OCI-LY3 (cell line): ENCODE results near the gene HORMAD2.

Experiments
- H2AFZ ChIP-seq: fragments of 200-600, 300-600 bp; shearing (Covaris generic); 2 replicates; pipeline ENCODE4 v1.6.0; 2014; ENCODE audit warnings: antibody characterized with exemption, low read depth, low read length
- H3K27ac ChIP-seq: fragments of 200-600, 300-600 bp; sonication (generic); 2 replicates; pipeline ENCODE4 v1.5.1; 2014; ENCODE audit warnings: mild to moderate bottlenecking, low read length, moderate library complexity, mixed read lengths
- H3K27me3 ChIP-seq: fragments of 200-600, 300-600 bp; sonication (generic); 2 replicates; pipeline ENCODE4 v1.6.1; 2014; ENCODE audit warnings: low read depth, low read length, mixed read lengths
- H3K36me3 ChIP-seq: fragments of 200-600, 300-600 bp; sonication (generic); replicated peaks from 2 replicates; pipeline ENCODE3; 2014; ENCODE audit warnings: low read depth, low read length, mixed read lengths
- H3K4me1 ChIP-seq: fragments of 300-600, 200-600 bp; sonication (generic); 2 replicates; pipeline ENCODE4 v1.6.1; 2014; ENCODE audit warnings: low read length, mixed read lengths
- H3K4me2 ChIP-seq: fragments of 200-600, 300-600 bp; sonication (generic); 2 replicates; pipeline ENCODE4 v1.6.1; 2014; ENCODE audit warnings: low read length, mixed read lengths
- H3K4me3 ChIP-seq: fragments of 300-600, 200-600 bp; sonication (generic); 2 replicates; pipeline ENCODE4 v1.5.1; 2014; ENCODE audit warnings: antibody characterized with exemption, mild to moderate bottlenecking, low read length, moderate library complexity
- H3K79me2 ChIP-seq: fragments of 300-600, 200-600 bp; shearing (Covaris generic); 2 replicates; pipeline ENCODE4 v1.6.1; 2014; ENCODE audit warnings: mild to moderate bottlenecking, low read length, mixed read lengths
- H3K9ac ChIP-seq: fragments of 300-600, 200-600 bp; shearing (Covaris generic); 2 replicates; pipeline ENCODE4 v1.6.0; 2014; ENCODE audit warnings: mild to moderate bottlenecking, low read length, moderate library complexity
- H3K9me3 ChIP-seq: fragments of 200-600, 300-600 bp; shearing (Covaris generic); 2 replicates; pipeline ENCODE4 v1.6.1; 2014; ENCODE audit warnings: low read length, mixed read lengths; ENCODE audit not compliant: insufficient read depth
- H4K20me1 ChIP-seq: fragments of 200-600, 300-600 bp; sonication (generic); 2 replicates; pipeline ENCODE4 v1.6.1; 2016; ENCODE audit warnings: low read length, mixed read lengths; ENCODE audit not compliant: insufficient read depth
- CTCF ChIP-seq: fragments of 200-600, 300-600 bp; sonication (generic); IDR thresholded peaks from 2 replicates; pipeline ENCODE4 v1.5.1; 2014; ENCODE audit warnings: antibody characterized with exemption, low read length, low read depth
- EZH2phosphoT487 ChIP-seq: fragments of 200-600 bp; shearing (Covaris generic); IDR thresholded peaks from 2 replicates; pipeline ENCODE4 v1.6.1; 2018; ENCODE audit warnings: antibody characterized with exemption, mixed run types, low read depth

Gene HORMAD2

GRCh38 chr22:30187094-30187493 lies 106.8 kb downstream of the HORMAD2 start:
- Histone ChIP-seq H3K9ac (no peak overlapping the region), H4K20me1 (no peaks in the 10 kb centered on the region), H3K27ac (no peak overlapping the region), H2AFZ (no peak overlapping the region), H3K79me2 (no peaks in the 10 kb centered on the region), H3K4me2 (no peak overlapping the region), H3K4me3 (no peak overlapping the region), H3K9me3 (no peaks in the 10 kb centered on the region), H3K4me1 (peaks cover 5% of the 10 kb centered on the region; the same call in 1 of the 2 replicates), H3K36me3 (no peaks in the 10 kb centered on the region), H3K27me3 (peaks cover 4% of the 10 kb centered on the region; the same call in 1 of the 2 replicates)
- TF ChIP-seq CTCF (no peak), EZH2phosphoT487 (no peak)

- no peak overlapping the region for H2AFZ ChIP-seq
- H3K9ac ChIP-seq: no peak overlapping the region
- no peak for TF ChIP-seq CTCF
- no peak for TF ChIP-seq EZH2phosphoT487
- no peak overlapping the region for H3K4me3 ChIP-seq
- no peaks in the 10 kb centered on the region for H3K36me3 ChIP-seq
- H3K4me1 ChIP-seq: peaks cover 12% of the 10 kb centered on the region
- H3K79me2 ChIP-seq: no peaks in the 10 kb centered on the region
- no peaks in the 10 kb centered on the region for H3K9me3 ChIP-seq
- no peak overlapping the region for H3K27ac ChIP-seq
- no peak overlapping the region for H3K4me2 ChIP-seq
- no peaks in the 10 kb centered on the region for H4K20me1 ChIP-seq
- H3K27me3 ChIP-seq: no peaks in the 10 kb centered on the region
These were observed 107.5 kb downstream of the HORMAD2 start for GRCh38 chr22:30187529-30188407.

- H3K9ac ChIP-seq: no peak overlapping the region
- no peaks in the 10 kb centered on the region for H3K9me3 ChIP-seq
- H3K4me1 ChIP-seq: peaks cover 13% of the 10 kb centered on the region
- TF ChIP-seq CTCF (no peak), EZH2phosphoT487 (no peak)
- H3K27ac ChIP-seq: no peak overlapping the region
- no peak overlapping the region for H2AFZ ChIP-seq
- H3K27me3 ChIP-seq: no peaks in the 10 kb centered on the region
- H3K4me2 ChIP-seq: no peak overlapping the region
- no peak overlapping the region for H3K4me3 ChIP-seq
- no peaks in the 10 kb centered on the region for H3K36me3 ChIP-seq
- H4K20me1 ChIP-seq: no peaks in the 10 kb centered on the region
- H3K79me2 ChIP-seq: no peaks in the 10 kb centered on the region
These were observed 108.6 kb downstream of the HORMAD2 start for GRCh38 chr22:30188911-30189310.

- Histone ChIP-seq H3K9me3 (no peaks in the 10 kb centered on the region), H2AFZ (no peak overlapping the region), H3K4me3 (no peak overlapping the region), H3K4me2 (no peak overlapping the region), H3K36me3 (no peaks in the 10 kb centered on the region), H3K4me1 (peaks cover 13% of the 10 kb centered on the region), H4K20me1 (no peaks in the 10 kb centered on the region), H3K9ac (no peak overlapping the region), H3K27me3 (no peaks in the 10 kb centered on the region), H3K27ac (no peak overlapping the region), H3K79me2 (no peaks in the 10 kb centered on the region)
- TF ChIP-seq CTCF: no peak
- TF ChIP-seq EZH2phosphoT487: no peak
These were observed 110.3 kb downstream of the HORMAD2 start for GRCh38 chr22:30190574-30190973.
